NCI-H1092 (cell line): ENCODE data around the gene SLC41A3.
A peak's percentile ranks its signal among the peaks of the same experiment; 100 is the strongest.
"Not testable (repeated sequence)": the region's sequence is repeated elsewhere in the genome, so short reads cannot be mapped to it uniquely, and the experiment has no call there.

Source experiments
- DNase-seq: peaks from one replicate; lab custom pipeline; 2025; lab: John Stamatoyannopoulos, UW

SLC41A3 gene

GRCh38 chr3:125990253-125990970 is 93.5 kb downstream of the SLC41A3 start:
- DNase-seq: no peak

GRCh38 chr3:125984951-125985350 is 99.0 kb downstream of the SLC41A3 start:
- not testable (repeated sequence) for DNase-seq

GRCh38 chr3:125977104-125977503 is 106.8 kb downstream of the SLC41A3 start:
- DNase-seq: not testable (repeated sequence)

GRCh38 chr3:125976003-125976390 is 107.9 kb downstream of the SLC41A3 start:
- not testable (repeated sequence) for DNase-seq

- DNase-seq: not testable (repeated sequence)
Observed at GRCh38 chr3:125975245-125976002, 108.5 kb downstream of the SLC41A3 start.

GRCh38 chr3:125971997-125972944 is 111.7 kb downstream of the SLC41A3 start:
- DNase-seq: peak; percentile 11

GRCh38 chr3:125968701-125969592 is 115.0 kb downstream of the SLC41A3 start, which contains the start of gene ROPN1B:
TSS of gene ROPN1B (plus strand) at chr3:125969178. CDS start at chr3:125972055, 2,877 bp downstream.
- DNase-seq: not testable (repeated sequence)

- not testable (repeated sequence) for DNase-seq
Observed at GRCh38 chr3:125968121-125968520, 115.8 kb downstream of the SLC41A3 start.

GRCh38 chr3:125967156-125967555 is 116.8 kb downstream of the SLC41A3 start:
- DNase-seq: no peak

- no peak for DNase-seq
Observed at GRCh38 chr3:125965505-125965904, 118.4 kb downstream of the SLC41A3 start.

GRCh38 chr3:125963834-125964233 is 120.1 kb downstream of the SLC41A3 start:
- not testable (repeated sequence) for DNase-seq

GRCh38 chr3:125961289-125961589 is 122.7 kb downstream of the SLC41A3 start:
- no peak for DNase-seq

- no peak for DNase-seq
Observed at GRCh38 chr3:125960456-125961288, 123.3 kb downstream of the SLC41A3 start.

GRCh38 chr3:125960066-125960424 is 123.9 kb downstream of the SLC41A3 start:
- no peak for DNase-seq

GRCh38 chr3:125959317-125960065 is 124.4 kb downstream of the SLC41A3 start:
- DNase-seq: no peak

GRCh38 chr3:125958511-125959316 is 125.2 kb downstream of the SLC41A3 start:
- no peak for DNase-seq

- DNase-seq: no peak
Observed at GRCh38 chr3:125957674-125958510, 126.0 kb downstream of the SLC41A3 start.

GRCh38 chr3:125957020-125957419 is 126.9 kb downstream of the SLC41A3 start:
- not testable (repeated sequence) for DNase-seq
